Activated CD8-positive, alpha-beta T cell treated with anti-CD3 and anti-CD28 coated beads for 36 hours (primary cell): Measurements from ENCODE around the gene DNMT3A. TPM values are rescaled to one million over a fixed set of nuclear protein-coding genes. Genes with fewer than 3 reads are reported as not detected.

Experiments
- ATAC-seq: fragments of 200-7000 bp; cut with Tn5 transposase; one replicate; pipeline ENCODE4 v1.10.0; 2021; ENCODE audit warnings: mild to moderate bottlenecking, moderate library complexity
- CTCF ChIA-PET: fragments of 350-600 bp; sonication (Branson Sonifier 250); formaldehyde crosslinking; loops from one replicate; lab custom pipeline; 2021; ENCODE audit warnings: antibody characterized with exemption; lab: Charles Lee
- POLR2A ChIA-PET: fragments of 350-600 bp; sonication (Branson Sonifier 250); formaldehyde crosslinking; loops from one replicate; lab custom pipeline; 2021; ENCODE audit warnings: antibody characterized with exemption; lab: Charles Lee
- DNase-seq: peaks from one replicate; pipeline ENCODE4 v3.0.0-alpha.2; 2020
- H3K27ac Mint-ChIP-seq: one replicate; pipeline ENCODE4 v1.8.0; 2021; ENCODE audit warnings: mild to moderate bottlenecking, mixed read lengths
- H3K27me3 Mint-ChIP-seq: one replicate; pipeline ENCODE4 v1.8.0; 2021; ENCODE audit warnings: mixed read lengths
- H3K36me3 Mint-ChIP-seq: one replicate; pipeline ENCODE4 v1.8.0; 2021; ENCODE audit warnings: low read depth, mixed read lengths
- H3K4me1 Mint-ChIP-seq: one replicate; pipeline ENCODE4 v1.8.0; 2021; ENCODE audit warnings: low read depth, mixed read lengths
- H3K4me3 Mint-ChIP-seq: one replicate; pipeline ENCODE4 v1.8.0; 2021; ENCODE audit warnings: mild to moderate bottlenecking, moderate library complexity, mixed read lengths
- H3K9me3 Mint-ChIP-seq: one replicate; pipeline ENCODE4 v1.8.0; 2021; ENCODE audit warnings: mixed read lengths
- CTCF ChIP-seq: fragments of 200-600 bp; IDR thresholded peaks from one replicate; pipeline ENCODE4 v1.8.0; 2022; ENCODE audit warnings: antibody characterized with exemption, mild to moderate bottlenecking
- intact Hi-C: fragments of 100-400 bp; cut with micrococcal nuclease; formaldehyde crosslinking; loops from one replicate; pipeline ENCODE4 v1.10.0; 2022
- total RNA-seq, 2 experiments: library from RNA; stranded (reverse); gene quantifications; one replicate each; pipeline ENCODE4 v1.2.3, GENCODE V29; 2021

The DNMT3A gene
- total RNA-seq, 2 experiments from 2014 or later, result 84.8 to 97.8 TPM

DNA sequence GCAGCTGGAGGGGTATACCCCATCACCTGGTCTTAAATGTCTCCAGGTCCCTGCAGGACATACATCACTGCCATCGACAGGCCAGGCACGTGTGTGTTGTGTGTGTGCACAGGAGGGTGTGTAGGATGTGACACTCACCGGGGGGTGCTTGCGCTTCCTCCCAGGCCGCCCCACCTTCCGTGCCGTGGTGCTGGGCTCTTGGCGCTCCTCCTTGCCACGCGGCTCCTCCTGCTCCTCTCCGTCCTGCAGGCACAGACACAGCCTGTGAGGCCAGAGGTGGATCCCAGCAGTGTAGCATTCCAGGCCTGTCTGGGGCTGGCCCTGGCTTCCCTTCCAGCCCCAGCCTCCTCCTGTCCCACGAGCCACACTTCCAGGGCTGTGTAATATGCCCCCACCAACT lies 41.7 kb downstream of the DNMT3A start:
- Mint-ChIP-seq H3K4me3 (no peak overlapping the region), H3K4me1 (peaks cover 81% of the 10 kb centered on the region), H3K9me3 (no peaks in the 10 kb centered on the region), H3K27ac (no peak overlapping the region), H3K27me3 (no peaks in the 10 kb centered on the region), H3K36me3 (peaks cover 52% of the 10 kb centered on the region)
- ATAC-seq (no peak), DNase-seq (no peak)
- CTCF ChIA-PET, result interaction anchor here (2.0 to 3.3 kb wide), 2 partner anchors 9 to 23 kb away, joined by 7 to 19 read pairs; no protein-coding TSS in a partner anchor
- intact Hi-C loops, result no loop called here
- no peak for TF ChIP-seq CTCF
- POLR2A ChIA-PET, result interaction anchor here (5.0 kb wide), 1 partner anchor 14 kb away, joined by 54 read pairs; no protein-coding TSS in a partner anchor

GRCh38 chr2:25298776-25299431 lies 42.8 kb downstream of the DNMT3A start:
- ChIA-PET POLR2A (interaction anchor here (0.6 to 0.7 kb wide), 2 partner anchors 13 to 21 kb away, joined by 3 to 4 read pairs; no protein-coding TSS in a partner anchor), CTCF (no interaction called here)
- H3K27ac Mint-ChIP-seq, result no peak overlapping the region
- H3K9me3 Mint-ChIP-seq, result no peaks in the 10 kb centered on the region
- TF ChIP-seq CTCF, result no peak
- peaks cover 49% of the 10 kb centered on the region for H3K36me3 Mint-ChIP-seq
- intact Hi-C loops, result no loop called here
- no peaks in the 10 kb centered on the region for H3K27me3 Mint-ChIP-seq
- H3K4me1 Mint-ChIP-seq, result peaks cover 81% of the 10 kb centered on the region
- no peak for ATAC-seq
- DNase-seq, result no peak
- H3K4me3 Mint-ChIP-seq, result no peak overlapping the region

- ChIA-PET POLR2A (no interaction called here), CTCF (no interaction called here)
These were observed 44.0 kb downstream of the DNMT3A start for GRCh38 chr2:25297738-25298137.

GRCh38 chr2:25295621-25296020 lies 46.1 kb downstream of the DNMT3A start:
- ChIA-PET CTCF (interaction anchor here (1.1 to 2.8 kb wide), 5 partner anchors 11 to 67 kb away, joined by 3 to 26 read pairs (median 7); no protein-coding TSS in a partner anchor), POLR2A (interaction anchor here (0.9 to 2.0 kb wide), 5 partner anchors 9 to 84 kb away, joined by 3 to 13 read pairs (median 3); no protein-coding TSS in a partner anchor)
- Mint-ChIP-seq H3K27me3 (no peaks in the 10 kb centered on the region), H3K9me3 (no peaks in the 10 kb centered on the region), H3K27ac (peak overlapping the region; percentile 89), H3K4me1 (peaks cover 70% of the 10 kb centered on the region), H3K4me3 (peak overlapping the region; percentile 63), H3K36me3 (peaks cover 46% of the 10 kb centered on the region)
- DNase-seq (no peak), ATAC-seq (peak; percentile 5)
- intact Hi-C loops, result no loop called here
- TF ChIP-seq CTCF, result no peak

More at GRCh38 chr2:25297738-25298137, 44.0 kb downstream of the DNMT3A start:
- no peak for TF ChIP-seq CTCF
- H3K9me3 Mint-ChIP-seq, result no peaks in the 10 kb centered on the region
- no peak overlapping the region for H3K4me3 Mint-ChIP-seq
- no peak for DNase-seq
- peak overlapping the region; percentile 69 for H3K27ac Mint-ChIP-seq
- ATAC-seq, result no peak
- H3K4me1 Mint-ChIP-seq, result peaks cover 76% of the 10 kb centered on the region
- peaks cover 46% of the 10 kb centered on the region for H3K36me3 Mint-ChIP-seq
- H3K27me3 Mint-ChIP-seq, result no peaks in the 10 kb centered on the region
- intact Hi-C loops, result no loop called here
